CD14-positive monocyte (primary cell): Measurements from ENCODE around the gene KNDC1. TPM values are rescaled to one million over a fixed set of nuclear protein-coding genes. Genes with fewer than 3 reads are reported as not detected.

Experiments used
- DNase-seq, 3 donors: peaks; one replicate each; pipeline ENCODE4 v3.0.0-alpha.2; 2011 to 2022
- H2AFZ ChIP-seq: 2 replicates; pipeline ENCODE4 v1.6.0; 2012; ENCODE audit warnings: mild to moderate bottlenecking, low read depth, low read length, inconsistent platforms; ENCODE audit not compliant: insufficient read depth, poor library complexity, severe bottlenecking
- H3K27ac ChIP-seq, 2 donors: 1 replicate in 1 of 2; 2 replicates in 1 of 2; pipeline ENCODE4 v1.5.1; 2012 to 2013; ENCODE audit warnings: low read length in 2 of 2, control low read depth in 1 of 2, inconsistent platforms in 1 of 2, low read depth in 1 of 2, mild to moderate bottlenecking in 1 of 2
- H3K27me3 ChIP-seq, 2 donors: one replicate each; pipeline versions ENCODE4 v1.6.0 to v1.6.1; 2011 to 2013; ENCODE audit warnings: low read length in 2 of 2; ENCODE audit not compliant: control insufficient read depth in 2 of 2, insufficient read depth in 2 of 2
- H3K36me3 ChIP-seq, 2 donors: replicated peaks in 1 of 2; 1 replicate in 1 of 2; 2 replicates in 1 of 2; pipeline versions ENCODE4 v1.5.1 to v1.6.1; 2012 to 2013; ENCODE audit warnings: low read length in 2 of 2, control low read depth in 1 of 2, inconsistent platforms in 1 of 2, mild to moderate bottlenecking in 1 of 2; ENCODE audit not compliant: insufficient read depth in 2 of 2, control insufficient read depth in 1 of 2
- H3K4me1 ChIP-seq, 2 donors: 1 replicate in 1 of 2; 2 replicates in 1 of 2; pipeline versions ENCODE4 v1.5.1 to v1.6.1; 2012 to 2013; ENCODE audit warnings: low read length in 2 of 2, control low read depth in 1 of 2, inconsistent platforms in 1 of 2, mild to moderate bottlenecking in 1 of 2, moderate library complexity in 1 of 2; ENCODE audit not compliant: insufficient read depth in 2 of 2, control insufficient read depth in 1 of 2
- H3K4me2 ChIP-seq: replicated peaks from 2 replicates; pipeline ENCODE3; 2012; ENCODE audit warnings: low read length, moderate library complexity, mild to moderate bottlenecking; ENCODE audit not compliant: poor library complexity, severe bottlenecking; ENCODE audit errors: extremely low read depth
- H3K4me3 ChIP-seq, 3 experiments: fragments of 200-600 bp in 1 of 3; sonication (generic) in 1 of 3; replicated peaks in 1 of 3; 1 replicate in 2 of 3; 2 replicates in 1 of 3; pipeline ENCODE4 v1.5.1; 2011 to 2013; ENCODE audit warnings: low read length in 3 of 3, mild to moderate bottlenecking in 3 of 3, control low read depth in 2 of 3, low read depth in 2 of 3, inconsistent platforms in 1 of 3, moderate library complexity in 1 of 3
- H3K79me2 ChIP-seq: 2 replicates; pipeline ENCODE4 v1.6.0; 2012; ENCODE audit warnings: mild to moderate bottlenecking, control low read depth, inconsistent platforms, low read length, moderate library complexity; ENCODE audit not compliant: insufficient read depth
- H3K9ac ChIP-seq: 2 replicates; pipeline ENCODE4 v1.6.0; 2017; ENCODE audit warnings: low read length, mild to moderate bottlenecking; ENCODE audit not compliant: insufficient read depth, poor library complexity, severe bottlenecking
- H3K9me3 ChIP-seq, 2 donors: replicated peaks in 1 of 2; 1 replicate in 1 of 2; 2 replicates in 1 of 2; pipeline versions ENCODE4 v1.5.1 to v1.6.1; 2012 to 2013; ENCODE audit warnings: low read length in 2 of 2, control low read depth in 1 of 2; ENCODE audit not compliant: control insufficient read depth in 1 of 2, insufficient read depth in 1 of 2
- H4K20me1 ChIP-seq: 2 replicates; pipeline ENCODE4 v1.6.0; 2012; ENCODE audit warnings: mild to moderate bottlenecking, low read length, control low read depth, moderate library complexity; ENCODE audit not compliant: insufficient read depth
- H3K27ac Mint-ChIP-seq, 7 donors: one replicate each; pipeline ENCODE4 v1.8.0; 2020; ENCODE audit warnings: mild to moderate bottlenecking in 7 of 7, mixed read lengths in 7 of 7, moderate library complexity in 6 of 7, inconsistent platforms in 2 of 7
- H3K27me3 Mint-ChIP-seq, 3 donors: one replicate each; pipeline ENCODE4 v1.8.0; 2021 to 2022; ENCODE audit warnings: low read depth in 3 of 3, mild to moderate bottlenecking in 3 of 3, mixed read lengths in 3 of 3, moderate library complexity in 3 of 3, inconsistent platforms in 1 of 3
- H3K36me3 Mint-ChIP-seq, 2 donors: one replicate each; pipeline ENCODE4 v1.8.0; 2020; ENCODE audit warnings: mixed read lengths in 2 of 2, inconsistent platforms in 1 of 2, mild to moderate bottlenecking in 1 of 2
- H3K4me1 Mint-ChIP-seq: one replicate; pipeline ENCODE4 v1.8.0; 2020; ENCODE audit warnings: mild to moderate bottlenecking, mixed read lengths
- H3K4me3 Mint-ChIP-seq, 2 donors: one replicate each; pipeline ENCODE4 v1.8.0; 2020; ENCODE audit warnings: mild to moderate bottlenecking in 2 of 2, mixed read lengths in 2 of 2, moderate library complexity in 1 of 2
- H3K9me3 Mint-ChIP-seq, 7 donors: one replicate each; pipeline ENCODE4 v1.8.0; 2020 to 2022; ENCODE audit warnings: mixed read lengths in 7 of 7, mild to moderate bottlenecking in 6 of 7, moderate library complexity in 6 of 7, inconsistent platforms in 2 of 7
- WGBS: methylation state at CpG from one replicate; pipeline ENCODE4 v1.1.5; 2013; ENCODE audit warnings: missing lambda C conversion rate; ENCODE audit not compliant: insufficient coverage; 5-methylcytosine and 5-hydroxymethylcytosine counted together
- intact Hi-C, 2 donors: fragments of 100-400 bp; cut with micrococcal nuclease; formaldehyde crosslinking; loops; one replicate each; pipeline versions ENCODE4 v1.15.0 to v1.15.1; 2023
- polyA plus RNA-seq, 3 donors: library from polyadenylated mRNA; depleted of rRNA in 1 of 3; unstranded in 2 of 3; stranded (reverse) in 1 of 3; fragments of 300-500 nt in 2 of 3; fragments of >200 nt in 1 of 3; fragmentation: Illumina TruSeq in 2 of 3; gene quantifications; 1 replicate in 2 of 3; 2 replicates in 1 of 3; pipeline ENCODE4 v1.2.3, GENCODE V29; 2012 to 2021
- TF ChIP-seq, protein P1 (sequence below): fragments of 200-600 bp; IDR thresholded peaks from one replicate; pipeline ENCODE4 v1.8.0; 2022; ENCODE audit warnings: antibody characterized with exemption, mild to moderate bottlenecking

Gene KNDC1
- polyA plus RNA-seq, 3 donors: 0.22 to 0.80 TPM; not detected in 1

GRCh38 chr10:133160826-133161471, 930 bp downstream of the KNDC1 start:
- no peak overlapping the region for H3K9ac ChIP-seq
- H3K36me3 Mint-ChIP-seq: no peaks in the 10 kb centered on the region
- H3K4me1 ChIP-seq: peaks cover 0 to 3% of the 10 kb centered on the region in 2 donors
- TF ChIP-seq, protein P1, sequence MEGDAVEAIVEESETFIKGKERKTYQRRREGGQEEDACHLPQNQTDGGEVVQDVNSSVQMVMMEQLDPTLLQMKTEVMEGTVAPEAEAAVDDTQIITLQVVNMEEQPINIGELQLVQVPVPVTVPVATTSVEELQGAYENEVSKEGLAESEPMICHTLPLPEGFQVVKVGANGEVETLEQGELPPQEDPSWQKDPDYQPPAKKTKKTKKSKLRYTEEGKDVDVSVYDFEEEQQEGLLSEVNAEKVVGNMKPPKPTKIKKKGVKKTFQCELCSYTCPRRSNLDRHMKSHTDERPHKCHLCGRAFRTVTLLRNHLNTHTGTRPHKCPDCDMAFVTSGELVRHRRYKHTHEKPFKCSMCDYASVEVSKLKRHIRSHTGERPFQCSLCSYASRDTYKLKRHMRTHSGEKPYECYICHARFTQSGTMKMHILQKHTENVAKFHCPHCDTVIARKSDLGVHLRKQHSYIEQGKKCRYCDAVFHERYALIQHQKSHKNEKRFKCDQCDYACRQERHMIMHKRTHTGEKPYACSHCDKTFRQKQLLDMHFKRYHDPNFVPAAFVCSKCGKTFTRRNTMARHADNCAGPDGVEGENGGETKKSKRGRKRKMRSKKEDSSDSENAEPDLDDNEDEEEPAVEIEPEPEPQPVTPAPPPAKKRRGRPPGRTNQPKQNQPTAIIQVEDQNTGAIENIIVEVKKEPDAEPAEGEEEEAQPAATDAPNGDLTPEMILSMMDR: no peak
- H3K27me3 ChIP-seq: peaks cover 13 to 41% of the 10 kb centered on the region in 2 donors
- H3K4me2 ChIP-seq: peak overlapping the region; percentile 49
- no peak for DNase-seq
- WGBS: 3% methylated on average over 20 of the region's 29 CpGs
- peak overlapping the region; percentile 9 to 47 (median 16) for H3K4me3 ChIP-seq
- no peaks in the 10 kb centered on the region for H3K4me1 Mint-ChIP-seq
- no peak overlapping the region for H3K27ac Mint-ChIP-seq
- no peak overlapping the region for H3K27ac ChIP-seq
- peak overlapping the region; percentile 16 to 72 for H3K4me3 Mint-ChIP-seq
- H3K9me3 Mint-ChIP-seq: peaks cover 0 to 5% (median 0%) of the 10 kb centered on the region in 7 donors
- intact Hi-C loops: no loop called here
- no peaks in the 10 kb centered on the region for H3K79me2 ChIP-seq
- H3K9me3 ChIP-seq: no peaks in the 10 kb centered on the region
- H3K36me3 ChIP-seq: no peaks in the 10 kb centered on the region
- H2AFZ ChIP-seq: no peak overlapping the region
- H4K20me1 ChIP-seq: no peaks in the 10 kb centered on the region
- peaks cover 27 to 53% (median 41%) of the 10 kb centered on the region in 3 donors for H3K27me3 Mint-ChIP-seq

DNA sequence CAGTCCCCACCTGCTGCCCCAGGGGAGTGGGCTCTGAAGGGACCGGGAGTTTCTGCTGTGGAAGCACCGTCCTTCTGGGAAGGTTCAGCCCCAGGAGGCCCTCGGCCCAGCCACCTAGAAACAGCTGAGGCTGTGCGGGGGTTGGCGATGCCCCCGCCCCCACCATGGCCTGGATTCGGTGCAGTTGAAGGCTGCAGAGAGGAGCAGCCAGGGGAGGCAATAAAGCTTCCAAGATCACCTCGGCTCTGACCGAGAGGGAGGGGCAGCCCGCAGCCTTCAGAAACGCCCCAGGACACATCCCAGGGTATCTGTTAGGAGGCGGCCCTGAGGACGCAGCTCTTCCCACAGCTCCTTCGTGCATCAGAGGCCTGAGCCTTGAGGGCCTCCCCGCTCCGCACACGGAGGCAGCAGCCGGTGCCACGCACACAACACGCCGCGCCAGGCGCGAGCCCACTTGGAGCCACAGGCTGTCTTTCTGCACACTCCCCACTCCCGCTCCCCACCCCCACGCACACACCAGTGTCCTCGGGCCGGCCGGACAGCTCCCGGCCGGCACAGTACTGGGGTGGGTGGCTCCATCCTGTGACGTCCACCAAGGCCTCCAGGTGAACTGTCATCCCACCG, 1.6 kb downstream of the KNDC1 start:
- peak overlapping the region in 1 of 3 experiments; percentile 47 for H3K4me3 ChIP-seq
- no peaks in the 10 kb centered on the region for H3K9me3 ChIP-seq
- Mint-ChIP-seq H3K4me3 (peak overlapping the region in 1 of 2 donors; percentile 72), H3K4me1 (no peaks in the 10 kb centered on the region), H3K27ac (no peak overlapping the region), H3K36me3 (no peaks in the 10 kb centered on the region), H3K27me3 (peaks cover 27 to 53% (median 41%) of the 10 kb centered on the region in 3 donors), H3K9me3 (peaks cover 0 to 5% (median 0%) of the 10 kb centered on the region in 7 donors)
- peaks cover 0 to 3% of the 10 kb centered on the region in 2 donors for H3K4me1 ChIP-seq
- no peaks in the 10 kb centered on the region for H3K79me2 ChIP-seq
- H2AFZ ChIP-seq: no peak overlapping the region
- DNase-seq: no peak
- intact Hi-C loops: no loop called here
- TF ChIP-seq, protein P1: no peak
- no peaks in the 10 kb centered on the region for H4K20me1 ChIP-seq
- H3K36me3 ChIP-seq: no peaks in the 10 kb centered on the region
- H3K4me2 ChIP-seq: peak overlapping the region; percentile 49
- H3K27me3 ChIP-seq: peaks cover 13 to 41% of the 10 kb centered on the region in 2 donors
- 50% methylated on average over 22 of the region's 33 CpGs for WGBS
- no peak overlapping the region for H3K9ac ChIP-seq
- no peak overlapping the region for H3K27ac ChIP-seq
